GM21529 (cell line): ENCODE measurements around the gene KIF3C.
"Not testable (repeated sequence)": the region's sequence is repeated elsewhere in the genome, so short reads cannot be mapped to it uniquely, and the experiment has no call there.

Experiments
- ATAC-seq: cut with Tn5 transposase; IDR thresholded peaks from one replicate; pipeline ENCODE4 v1.9.1; 2021; ENCODE audit not compliant: unreplicated experiment

KIF3C gene

DNA sequence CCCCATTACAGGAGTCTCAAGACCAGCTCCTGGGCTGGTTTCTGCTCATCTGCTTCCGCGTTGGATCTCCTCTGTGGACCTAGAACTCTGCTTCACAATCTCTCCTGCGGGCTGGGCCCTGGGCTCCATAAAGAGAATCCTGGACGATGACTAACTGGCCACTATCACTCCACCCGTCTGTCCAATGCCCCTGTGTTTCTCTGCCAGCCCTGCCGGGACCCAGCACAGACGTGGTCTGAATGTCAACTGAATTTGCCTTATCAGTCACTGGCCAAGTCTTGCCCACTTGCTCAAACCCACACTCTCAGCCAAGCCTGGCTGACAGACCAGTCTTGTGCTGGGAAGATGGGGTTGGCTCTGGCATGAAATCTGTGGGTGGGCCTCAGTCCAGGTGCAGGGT, 17.4 kb downstream of the KIF3C start:
- ATAC-seq, result no peak

DNA sequence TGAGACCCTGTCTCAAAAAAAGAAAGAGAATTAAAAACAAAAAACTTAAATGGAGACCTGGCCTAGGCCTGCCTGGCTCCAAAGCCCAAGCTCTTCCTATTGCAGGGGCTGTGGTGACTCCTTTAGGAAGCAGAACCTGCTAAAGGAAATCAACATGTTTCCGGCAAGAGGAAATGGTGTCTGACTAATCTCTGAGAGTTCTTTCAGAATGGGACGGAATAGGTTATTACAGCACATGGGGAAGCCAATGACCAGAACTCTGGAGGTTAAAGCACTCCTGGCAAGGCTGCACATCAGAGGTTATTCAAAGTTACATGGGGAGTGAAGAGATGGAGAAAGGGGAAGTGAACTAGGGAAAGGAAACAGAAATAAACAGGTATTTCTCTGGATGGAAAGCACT, 21.4 kb downstream of the KIF3C start:
- ATAC-seq, result no peak

DNA sequence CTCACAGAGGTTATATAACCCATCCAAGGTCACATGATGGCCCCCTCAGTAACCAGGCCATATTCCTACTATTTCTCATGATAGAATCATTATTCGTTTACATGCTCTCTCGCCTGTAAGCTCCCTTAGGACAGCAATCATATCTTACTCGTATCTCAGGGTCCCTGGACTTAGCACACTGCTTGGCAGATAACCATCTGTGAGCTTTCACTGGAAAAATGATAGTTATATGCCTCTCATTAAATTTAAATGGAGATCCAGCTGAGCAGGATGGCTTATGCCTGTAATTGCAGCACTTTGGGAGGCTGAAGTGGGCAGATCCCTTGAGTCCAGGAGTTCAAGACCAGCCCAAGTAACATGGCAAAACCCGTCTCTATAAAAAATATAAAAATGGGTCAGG, 21.9 kb downstream of the KIF3C start:
- no peak for ATAC-seq

DNA sequence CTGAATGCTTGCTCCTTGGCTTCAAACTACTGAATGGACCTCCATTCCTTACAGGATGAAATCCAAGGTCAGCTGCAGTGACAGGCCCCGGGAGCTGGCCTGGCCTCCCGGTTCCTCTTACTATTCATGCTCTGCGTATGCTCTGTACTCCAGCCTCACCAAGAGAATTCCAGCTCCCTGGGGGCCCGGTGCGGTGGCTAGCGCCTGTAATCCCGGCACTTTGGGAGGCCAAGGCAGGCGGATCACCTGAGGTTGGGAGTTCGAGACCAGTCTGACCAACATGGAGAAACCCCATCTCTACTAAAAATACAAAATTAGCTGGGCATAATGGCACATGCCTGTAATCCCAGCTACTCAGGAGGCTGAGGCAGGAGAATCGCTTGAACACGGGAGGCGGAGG, 23.7 kb downstream of the KIF3C start:
- not testable (repeated sequence) for ATAC-seq

DNA sequence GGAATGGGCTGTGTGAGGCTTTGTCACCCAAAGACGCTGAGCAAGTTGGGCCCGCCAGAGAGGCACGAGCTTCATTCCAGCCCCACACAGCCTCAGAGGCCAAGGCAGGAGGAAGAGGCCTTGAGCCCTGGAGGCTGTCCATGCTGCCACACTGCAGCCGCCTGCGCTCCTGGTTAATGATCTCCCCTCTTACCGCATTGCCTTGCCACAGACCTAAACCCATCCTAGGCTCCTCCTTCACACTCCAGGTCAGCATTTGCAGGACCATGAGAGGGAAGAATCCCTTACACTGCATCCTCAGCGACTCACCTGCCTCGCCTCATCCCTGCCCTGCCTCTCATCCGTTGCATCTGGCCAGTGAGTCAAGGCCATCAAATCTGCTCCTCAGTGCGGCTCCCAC, 24.6 kb downstream of the KIF3C start:
- ATAC-seq, result no peak

DNA sequence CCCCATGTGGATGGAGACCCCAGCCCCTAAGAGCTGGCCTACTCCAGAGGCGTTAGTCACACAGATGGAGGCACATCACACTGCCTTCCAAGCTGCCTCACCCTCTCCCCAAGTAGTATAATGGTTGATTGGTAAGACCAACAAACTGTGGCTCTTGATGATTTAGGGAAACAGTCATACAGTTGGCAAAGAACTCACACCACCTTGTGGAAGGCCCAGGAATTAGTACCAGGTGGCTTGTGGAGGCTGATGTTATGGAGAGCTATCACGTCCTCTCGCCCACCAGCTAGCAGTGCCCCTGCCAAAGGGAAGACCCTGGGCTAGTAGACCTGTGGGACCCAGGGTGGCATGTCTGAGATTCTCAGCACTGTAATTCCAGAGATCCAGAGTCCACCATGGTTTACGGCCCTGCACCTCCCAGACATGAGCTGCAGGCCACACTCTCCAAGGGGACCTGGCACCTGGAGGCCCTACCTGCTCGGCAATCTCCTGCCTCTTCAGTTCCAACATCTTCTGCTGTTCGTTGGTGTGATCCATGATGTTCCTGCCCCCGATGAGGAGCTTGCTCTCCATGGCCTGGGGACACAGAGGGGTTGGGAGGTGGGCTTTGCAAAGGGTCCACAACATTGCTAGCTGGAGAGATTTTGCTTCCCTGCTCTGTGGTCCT, 26.3 kb downstream of the KIF3C start:
- ATAC-seq, result no peak

DNA sequence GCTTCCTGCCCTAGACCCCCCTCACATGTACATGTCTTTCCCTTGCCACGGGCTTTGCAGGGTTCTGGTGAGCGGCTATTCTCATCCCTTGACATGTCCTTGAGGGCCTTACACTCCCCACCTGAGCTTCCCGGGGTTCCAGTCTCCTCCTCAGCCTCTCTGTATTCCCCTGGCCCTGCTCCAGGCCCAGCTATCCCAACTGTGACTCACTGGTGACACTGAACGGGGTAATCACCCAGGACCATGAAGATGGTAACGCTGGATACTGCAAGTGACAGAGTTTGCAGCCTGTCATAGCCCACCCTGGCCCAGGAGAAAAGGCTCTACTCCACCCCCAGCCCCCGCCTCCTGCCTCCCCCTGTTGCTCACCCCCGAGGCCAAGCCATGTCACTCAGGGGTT, 27.3 kb downstream of the KIF3C start:
- no peak for ATAC-seq

DNA sequence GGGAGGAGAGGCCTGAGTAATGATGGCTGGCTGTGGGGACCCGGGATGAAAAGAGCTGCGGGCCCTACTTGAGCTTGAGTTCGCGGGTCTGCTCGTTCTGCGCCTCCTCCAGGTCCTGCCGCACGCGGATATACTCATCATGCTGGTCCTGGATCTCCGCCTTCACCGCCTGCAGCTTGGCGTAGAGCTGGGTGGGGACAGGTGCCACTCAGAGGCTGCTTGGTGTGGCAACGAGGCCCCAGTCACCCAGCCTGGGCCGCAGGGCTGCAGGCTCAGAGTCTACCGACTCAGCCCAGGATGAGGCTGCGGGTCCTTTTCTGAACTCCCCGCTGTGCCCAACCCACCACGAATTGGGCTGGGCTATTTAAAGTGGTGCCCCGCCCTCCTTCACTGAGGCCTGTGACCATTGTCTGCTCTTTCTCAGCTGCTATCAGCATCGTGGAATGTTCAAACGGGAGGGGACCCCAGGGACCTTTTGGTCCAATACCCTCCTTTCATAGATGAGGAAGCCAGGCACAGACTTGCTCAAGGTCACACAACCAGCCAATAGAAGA, 28.0 kb downstream of the KIF3C start:
- ATAC-seq, result no peak

DNA sequence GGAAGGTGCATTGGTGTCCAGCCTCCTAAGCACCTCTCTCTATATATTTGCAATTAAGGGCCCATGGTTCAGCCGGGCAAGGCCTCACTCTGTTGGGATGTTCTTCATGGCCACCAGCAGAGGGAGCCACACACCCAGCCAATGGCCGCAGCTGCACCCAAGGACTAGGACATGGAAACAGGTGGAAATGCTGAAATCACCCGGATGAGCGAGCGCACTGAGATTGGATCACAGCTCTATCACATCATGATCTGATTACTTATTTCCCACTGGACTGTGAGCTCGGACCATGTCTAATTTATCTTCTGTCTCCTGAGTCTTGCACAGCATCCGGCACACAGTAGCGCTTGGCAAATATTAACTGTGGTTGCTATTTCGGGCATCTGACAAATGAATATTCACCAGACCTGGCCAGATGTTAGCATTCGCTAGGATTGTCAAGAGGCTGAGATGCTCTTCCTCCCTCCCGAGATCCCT, 31.2 kb downstream of the KIF3C start:
- peak; percentile 56 for ATAC-seq

DNA sequence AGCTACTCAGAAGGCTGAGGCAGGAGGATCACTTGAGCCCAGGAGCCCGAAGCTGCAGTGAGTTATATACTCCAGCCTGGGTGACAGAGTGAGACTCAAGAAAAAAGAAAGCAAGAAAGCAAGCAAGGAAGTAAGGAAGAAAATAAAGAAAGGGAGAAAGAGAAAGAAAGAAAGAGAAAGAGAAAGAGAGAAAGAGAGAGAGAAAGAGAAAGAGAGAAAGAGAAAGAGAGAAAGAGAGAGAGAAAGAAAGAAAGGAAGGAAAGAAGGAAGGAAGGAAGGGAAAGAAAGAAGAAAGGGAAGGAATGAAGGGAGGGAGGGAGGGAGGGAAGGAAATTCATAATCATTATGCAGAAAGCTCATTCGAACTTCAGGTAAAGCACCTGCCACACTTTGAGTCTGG, 33.9 kb downstream of the KIF3C start:
- no peak for ATAC-seq

DNA sequence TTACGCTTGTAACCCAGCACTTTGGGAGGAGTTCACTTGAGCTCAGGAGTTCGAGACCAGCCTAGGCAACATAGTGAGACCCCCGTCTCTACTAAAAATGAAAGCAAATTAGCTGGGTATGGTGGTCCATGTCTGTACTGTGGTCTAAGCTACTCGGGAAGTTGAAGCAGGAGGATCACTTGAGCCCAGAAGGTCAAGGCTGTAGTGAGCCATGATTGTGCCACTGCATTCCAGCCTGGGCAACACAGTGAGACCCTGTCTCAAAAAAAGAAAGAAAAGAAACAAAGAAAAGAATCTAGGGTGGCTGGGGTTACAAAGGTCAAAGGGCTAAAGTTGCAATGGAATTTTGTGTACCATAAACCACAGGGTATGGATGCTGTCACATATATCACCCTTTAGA, 41.3 kb downstream of the KIF3C start:
- ATAC-seq, result no peak

DNA sequence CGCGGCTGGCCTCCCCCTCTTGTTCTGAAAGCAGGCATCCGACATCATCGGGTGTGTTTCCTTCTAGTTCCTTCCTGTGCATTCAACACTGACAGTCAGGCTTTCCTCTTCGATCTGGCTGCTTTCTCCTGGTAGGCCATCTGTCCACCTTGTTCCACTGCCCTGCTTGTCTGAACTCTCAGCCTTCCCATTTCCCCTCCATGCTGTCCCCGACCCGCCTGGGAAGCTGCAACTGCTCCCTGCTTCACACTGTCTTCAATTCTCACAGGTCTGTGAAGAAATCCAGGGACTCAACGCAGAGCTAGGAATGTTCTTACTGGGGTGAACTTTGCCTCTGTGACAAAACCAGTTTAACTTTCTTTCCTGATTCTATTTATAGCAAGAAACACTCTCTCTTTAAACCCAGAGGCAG, 43.0 kb downstream of the KIF3C start:
- ATAC-seq, result no peak

DNA sequence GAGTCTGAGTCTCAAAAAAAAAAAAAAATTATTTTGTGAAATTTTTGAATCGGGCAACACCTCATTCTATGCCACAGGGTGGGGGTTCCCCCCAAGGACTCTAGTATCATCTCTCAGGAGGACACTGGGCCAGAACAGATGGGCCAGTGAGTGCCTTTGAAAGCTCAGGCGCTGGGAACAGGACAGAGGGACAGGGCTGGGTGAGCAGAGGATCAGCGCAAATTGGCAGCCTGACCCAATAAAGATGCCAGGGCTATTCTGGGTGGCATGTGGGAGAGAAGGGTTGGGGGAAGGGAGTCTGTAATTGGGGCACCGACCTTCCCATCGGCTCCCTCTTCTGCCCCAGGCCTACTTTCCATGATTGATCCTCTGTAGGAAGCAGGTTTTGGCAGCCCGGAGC, 44.0 kb downstream of the KIF3C start:
- no peak for ATAC-seq

DNA sequence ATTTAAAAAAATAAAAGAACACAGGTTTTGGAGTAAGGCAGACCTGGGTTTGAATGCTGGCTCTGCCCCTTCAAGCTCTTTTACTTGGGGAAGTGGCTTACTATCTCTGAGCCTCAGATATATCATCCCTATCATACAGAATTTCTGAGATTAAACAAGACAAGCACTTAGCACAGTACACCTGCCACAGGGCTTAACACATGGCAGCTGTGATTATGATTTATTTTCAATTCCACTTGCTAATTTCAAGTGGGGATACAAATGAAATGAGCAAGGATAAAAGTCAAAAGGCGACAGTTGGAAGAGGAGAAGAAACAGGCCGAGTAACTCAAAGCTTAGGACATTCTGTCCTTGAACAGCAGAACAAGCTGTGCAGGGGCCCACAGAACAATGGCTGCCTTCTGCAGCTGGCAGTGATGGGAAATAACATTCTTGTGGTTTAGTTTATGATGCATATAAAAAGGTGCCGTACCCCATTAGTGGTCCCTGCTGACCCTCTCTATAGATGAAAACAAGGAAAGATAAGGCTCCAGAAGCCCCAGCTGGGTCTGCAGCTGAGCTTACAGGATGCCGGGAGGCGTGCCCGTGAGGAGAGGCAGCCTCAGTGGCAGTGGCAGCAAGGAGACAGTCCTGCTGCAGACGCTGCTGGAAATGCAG, 45.3 kb downstream of the KIF3C start:
- ATAC-seq, result no peak

DNA sequence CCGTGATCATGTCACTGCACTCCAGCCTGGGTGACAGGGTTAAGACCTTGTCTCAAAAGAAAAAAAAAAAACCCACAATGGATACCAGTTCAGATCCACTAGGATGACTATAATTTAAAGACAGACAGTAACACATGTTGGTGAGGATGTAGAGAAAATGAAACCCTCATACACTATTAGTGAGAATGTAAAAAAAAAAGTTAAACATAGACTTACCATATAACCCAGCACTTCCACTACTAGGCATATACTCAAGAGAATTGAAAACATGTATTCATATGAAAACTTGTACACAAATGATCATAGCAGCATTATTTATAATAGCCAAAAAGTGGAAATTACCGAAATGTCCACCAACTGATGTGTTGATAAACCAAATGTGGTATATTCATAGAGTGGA, 48.7 kb downstream of the KIF3C start:
- no peak for ATAC-seq

DNA sequence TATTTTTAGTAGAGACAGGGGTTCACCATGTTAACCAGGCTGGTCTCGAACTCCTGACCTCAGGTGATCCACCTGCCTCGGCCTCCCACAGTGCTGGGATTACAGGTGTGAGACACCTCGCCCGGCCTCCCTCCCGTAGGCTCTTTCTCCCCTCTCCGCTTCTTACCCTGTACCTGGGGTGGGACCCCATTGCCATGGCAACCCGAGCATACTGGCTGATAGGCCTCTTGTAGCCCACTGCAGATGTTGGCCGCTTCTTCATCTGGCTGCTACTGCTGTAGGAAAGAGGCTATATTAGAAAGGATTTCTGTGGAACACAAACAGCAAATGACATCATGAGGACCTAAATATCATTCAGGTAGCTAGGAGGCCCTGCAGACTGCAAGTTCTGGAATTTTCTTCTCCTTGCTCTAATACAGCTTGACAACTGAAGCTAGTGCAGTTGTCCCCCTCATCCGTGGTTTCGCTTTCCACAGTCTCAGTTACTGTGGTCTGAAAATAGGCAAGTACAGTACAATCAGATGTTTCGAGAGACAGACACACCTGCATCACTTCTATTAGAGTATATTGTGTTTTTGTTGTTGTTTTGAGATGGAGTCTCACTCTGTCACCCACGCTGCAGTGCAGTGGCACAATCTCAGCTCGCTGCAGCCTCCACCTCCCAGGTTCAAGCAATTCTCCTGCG, 52.4 kb downstream of the KIF3C start:
- no peak for ATAC-seq

DNA sequence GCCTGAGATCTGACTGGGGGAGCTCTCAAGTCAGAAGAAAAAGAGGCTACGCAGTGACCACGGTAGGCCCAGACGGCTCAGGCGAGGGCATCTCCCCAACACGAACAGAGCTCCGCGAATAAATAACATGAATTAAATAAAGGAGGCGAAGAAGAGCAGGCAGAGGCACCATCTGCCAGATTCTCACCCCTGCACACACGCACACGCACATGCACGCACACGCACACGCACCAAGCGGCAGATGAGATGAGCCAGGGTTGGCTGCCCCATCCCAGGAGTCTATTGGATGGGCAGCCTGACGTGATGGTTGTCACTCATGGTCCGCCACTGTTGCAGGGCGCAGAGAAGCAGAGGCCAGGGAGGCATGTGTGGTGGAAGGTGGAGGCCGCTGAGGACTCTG, 53.6 kb downstream of the KIF3C start:
- ATAC-seq, result no peak

DNA sequence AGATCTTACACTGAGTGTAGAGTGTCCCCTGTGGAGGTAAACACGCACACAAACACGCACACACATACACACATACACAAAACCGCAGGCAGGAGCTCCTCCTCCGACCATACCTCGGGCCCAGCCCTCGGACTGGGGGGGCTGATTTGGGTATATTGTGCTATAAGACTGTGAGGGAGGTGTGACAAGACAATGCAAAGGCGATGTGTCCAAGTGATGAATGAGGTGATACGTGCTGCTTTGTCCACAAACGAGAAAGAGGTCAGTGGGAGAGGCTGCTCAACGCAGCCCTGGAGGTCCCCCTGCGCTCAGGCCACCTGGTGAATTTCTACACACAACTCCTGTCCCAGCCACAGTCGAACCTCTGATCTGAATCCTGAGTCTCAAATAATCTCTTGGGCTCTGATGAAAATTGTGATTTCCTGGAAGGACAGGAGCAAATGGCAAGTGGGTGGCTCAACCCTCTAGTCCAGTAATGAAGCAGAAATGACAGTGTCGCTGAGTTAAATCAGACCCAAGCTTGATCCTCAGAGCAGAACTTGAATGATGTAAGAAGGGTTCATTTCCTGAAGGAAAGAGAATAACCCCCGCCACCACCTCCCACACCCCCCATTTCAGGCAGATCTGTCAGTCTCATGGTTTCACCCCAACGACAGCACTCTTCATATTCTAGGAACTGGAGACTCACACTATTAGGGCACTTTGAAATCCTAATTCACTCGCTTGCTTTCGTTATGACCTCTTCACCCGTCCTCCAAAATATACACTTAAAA, 55.1 kb downstream of the KIF3C start:
- no peak for ATAC-seq

DNA sequence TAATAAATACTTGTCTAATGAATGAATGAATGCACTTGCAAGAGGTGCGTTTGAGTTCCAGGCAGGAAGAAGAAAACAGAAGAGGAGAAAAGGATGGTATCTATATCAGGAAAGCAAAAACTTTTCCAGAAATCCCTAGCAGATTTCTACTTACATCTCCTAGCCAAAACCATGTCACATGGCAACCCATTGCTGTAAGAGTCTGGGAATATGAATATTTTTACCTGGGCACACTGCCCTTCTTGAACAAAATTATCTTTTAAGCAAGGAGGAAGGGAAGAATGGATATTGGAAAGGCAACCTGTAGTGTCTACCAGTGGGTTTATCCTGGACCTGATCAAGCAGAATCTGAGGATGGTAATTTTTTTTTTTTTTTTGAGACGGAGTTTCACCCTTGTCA, 59.8 kb downstream of the KIF3C start:
- ATAC-seq, result no peak

DNA sequence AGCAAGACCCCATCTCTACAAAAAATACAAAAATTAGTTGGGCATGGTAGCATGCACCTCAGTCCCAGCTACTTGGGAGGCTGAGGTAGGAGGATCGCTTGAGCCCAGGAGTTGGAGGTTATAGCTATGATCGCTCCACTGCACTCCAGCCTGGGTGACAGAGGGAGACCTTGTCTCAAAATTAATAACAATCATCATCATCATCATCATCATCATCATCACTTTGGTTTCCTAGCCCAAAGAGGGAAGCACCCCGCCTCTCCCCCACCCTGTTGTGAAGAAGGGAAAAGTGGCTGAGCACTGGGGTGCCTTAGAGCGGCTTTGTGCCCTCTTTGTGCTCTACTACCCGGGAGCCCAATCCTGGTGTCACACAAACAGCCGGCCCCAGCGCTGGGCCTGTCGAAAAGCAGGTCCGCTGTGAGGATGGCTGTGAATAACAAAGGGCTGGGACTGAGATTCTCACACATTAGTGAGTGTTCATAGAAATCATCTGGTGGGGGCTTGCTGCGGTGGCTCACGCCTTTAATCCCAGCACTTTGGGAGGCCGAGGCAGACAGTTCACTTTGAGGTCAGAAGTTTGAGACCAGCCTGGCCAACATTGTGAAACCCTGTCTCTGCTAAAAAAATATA, 61.4 kb downstream of the KIF3C start:
- no peak for ATAC-seq

DNA sequence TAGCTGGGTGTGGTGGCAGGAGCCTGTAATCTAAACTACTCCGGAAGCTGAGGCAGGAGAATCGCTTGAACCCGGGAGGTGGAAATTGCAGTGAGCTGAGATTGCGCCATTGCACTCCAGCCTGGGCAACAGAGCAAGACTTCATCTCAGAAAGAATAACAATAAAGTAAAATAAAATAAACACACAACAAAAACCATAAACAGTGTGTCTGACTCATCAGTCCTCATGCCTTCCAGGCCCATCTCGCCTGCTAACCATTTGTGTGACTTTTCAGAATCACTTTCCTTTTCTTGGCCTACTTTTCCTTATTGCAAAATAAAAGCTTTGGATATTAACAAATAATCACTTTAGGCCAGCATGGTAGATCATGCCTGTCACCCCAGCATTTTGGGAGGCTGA, 62.0 kb downstream of the KIF3C start:
- no peak for ATAC-seq
